Sigmoid colon (tissue), 4 donors: ENCODE data around the gene SLC47A2.

Experiments
- CTCF ChIP-seq, 4 experiments: fragments of 450-650 bp in 3 of 4; fragments of 200-600 bp in 1 of 4; IDR thresholded peaks; one replicate each; pipeline ENCODE4 v1.5.1; 2016 to 2019; ENCODE audit warnings: antibody characterized with exemption in 4 of 4, mild to moderate bottlenecking in 3 of 4, moderate library complexity in 2 of 4
- POLR2A ChIP-seq, 2 donors: fragments of 450-650 bp; IDR thresholded peaks; one replicate each; pipeline ENCODE4 v1.6.1; 2016; ENCODE audit warnings: antibody characterized with exemption in 2 of 2, mild to moderate bottlenecking in 2 of 2, moderate library complexity in 2 of 2
- POLR2AphosphoS5 ChIP-seq, 4 donors: sonication (generic); formaldehyde crosslinking; IDR thresholded peaks; one replicate each; pipeline ENCODE4 v1.6.1; 2017; ENCODE audit warnings: antibody characterized with exemption in 4 of 4

DNA sequence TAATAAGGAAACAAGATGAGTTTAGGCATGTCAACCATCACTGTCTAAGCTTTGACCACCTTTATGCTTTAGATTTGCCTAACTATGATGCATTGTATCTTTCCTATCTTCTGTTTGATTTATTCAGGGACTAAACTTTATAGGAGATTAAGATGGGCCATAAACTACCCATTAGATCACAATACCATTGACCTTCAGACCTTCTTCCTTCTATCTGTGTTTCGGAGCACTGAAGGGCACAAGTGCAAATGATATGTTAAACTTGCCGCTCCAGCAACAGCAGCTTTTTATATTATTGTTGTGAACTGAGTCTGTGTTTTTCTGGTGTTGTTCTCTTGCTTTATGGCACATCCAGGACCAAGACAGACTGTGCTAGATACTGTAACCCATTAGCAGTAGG lies 84.5 kb downstream of the SLC47A2 start:
- TF ChIP-seq CTCF (IDR thresholded peaks at IDR 0.05) = no peak
- TF ChIP-seq POLR2AphosphoS5 (IDR thresholded peaks at IDR 0.05) = no peak
- TF ChIP-seq POLR2A (IDR thresholded peaks at IDR 0.05) = no peak
